HG03066 (cell line): ENCODE data around the gene CD68.
"Not testable (repeated sequence)": the region's sequence is repeated elsewhere in the genome, so short reads cannot be mapped to it uniquely, and the experiment has no call there.

Experiments used
- ATAC-seq: cut with Tn5 transposase; IDR thresholded peaks from one replicate; pipeline ENCODE4 v1.9.1; 2021; ENCODE audit warnings: low read depth; ENCODE audit not compliant: unreplicated experiment

The CD68 gene

DNA sequence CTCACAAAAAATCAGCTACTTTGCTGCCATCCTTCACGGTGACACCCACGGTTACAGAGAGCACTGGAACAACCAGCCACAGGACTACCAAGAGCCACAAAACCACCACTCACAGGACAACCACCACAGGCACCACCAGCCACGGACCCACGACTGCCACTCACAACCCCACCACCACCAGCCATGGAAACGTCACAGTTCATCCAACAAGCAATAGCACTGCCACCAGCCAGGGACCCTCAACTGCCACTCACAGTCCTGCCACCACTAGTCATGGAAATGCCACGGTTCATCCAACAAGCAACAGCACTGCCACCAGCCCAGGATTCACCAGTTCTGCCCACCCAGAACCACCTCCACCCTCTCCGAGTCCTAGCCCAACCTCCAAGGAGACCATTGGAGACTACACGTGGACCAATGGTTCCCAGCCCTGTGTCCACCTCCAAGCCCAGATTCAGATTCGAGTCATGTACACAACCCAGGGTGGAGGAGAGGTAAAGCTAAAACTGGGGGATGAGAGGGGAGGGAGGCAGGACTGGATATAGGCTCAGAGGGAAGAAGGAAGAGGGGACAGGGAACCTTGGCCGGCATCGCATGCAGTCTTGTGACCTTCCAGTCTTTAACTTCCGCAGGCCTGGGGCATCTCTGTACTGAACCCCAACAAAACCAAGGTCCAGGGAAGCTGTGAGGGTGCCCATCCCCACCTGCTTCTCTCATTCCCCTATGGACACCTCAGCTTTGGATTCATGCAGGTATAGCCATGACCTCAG is 581 bp downstream of the CD68 start:
- ATAC-seq, result no peak

DNA sequence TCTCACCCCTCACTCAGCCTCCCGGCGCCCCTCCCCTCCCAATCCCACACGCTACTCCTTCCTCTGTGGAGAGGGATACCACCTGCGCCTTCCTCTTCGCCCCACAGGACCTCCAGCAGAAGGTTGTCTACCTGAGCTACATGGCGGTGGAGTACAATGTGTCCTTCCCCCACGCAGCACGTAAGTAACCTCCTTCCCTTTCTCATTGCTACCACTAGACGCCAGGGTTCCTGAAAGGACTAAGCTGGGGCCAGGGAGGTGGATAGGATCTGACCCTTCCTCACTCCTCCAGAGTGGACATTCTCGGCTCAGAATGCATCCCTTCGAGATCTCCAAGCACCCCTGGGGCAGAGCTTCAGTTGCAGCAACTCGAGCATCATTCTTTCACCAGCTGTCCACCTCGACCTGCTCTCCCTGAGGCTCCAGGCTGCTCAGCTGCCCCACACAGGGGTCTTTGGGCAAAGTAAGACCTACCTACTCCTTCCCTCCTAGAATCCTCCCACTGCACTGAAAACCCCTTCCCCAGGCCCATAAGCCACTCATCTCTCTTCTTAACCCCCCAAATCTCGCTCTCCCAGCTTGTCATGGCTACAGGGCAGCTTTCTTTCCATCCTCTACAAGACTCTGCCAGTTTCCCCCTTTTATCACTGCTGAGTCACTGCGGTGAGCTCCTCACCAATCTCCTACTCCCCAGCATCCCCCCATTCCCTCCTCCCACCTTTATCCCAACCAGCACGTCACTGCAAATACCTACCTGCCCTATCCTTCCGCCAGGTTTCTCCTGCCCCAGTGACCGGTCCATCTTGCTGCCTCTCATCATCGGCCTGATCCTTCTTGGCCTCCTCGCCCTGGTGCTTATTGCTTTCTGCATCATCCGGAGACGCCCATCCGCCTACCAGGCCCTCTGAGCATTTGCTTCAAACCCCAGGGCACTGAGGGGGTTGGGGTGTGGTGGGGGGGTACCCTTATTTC is 1.5 kb downstream of the CD68 start:
- no peak for ATAC-seq

DNA sequence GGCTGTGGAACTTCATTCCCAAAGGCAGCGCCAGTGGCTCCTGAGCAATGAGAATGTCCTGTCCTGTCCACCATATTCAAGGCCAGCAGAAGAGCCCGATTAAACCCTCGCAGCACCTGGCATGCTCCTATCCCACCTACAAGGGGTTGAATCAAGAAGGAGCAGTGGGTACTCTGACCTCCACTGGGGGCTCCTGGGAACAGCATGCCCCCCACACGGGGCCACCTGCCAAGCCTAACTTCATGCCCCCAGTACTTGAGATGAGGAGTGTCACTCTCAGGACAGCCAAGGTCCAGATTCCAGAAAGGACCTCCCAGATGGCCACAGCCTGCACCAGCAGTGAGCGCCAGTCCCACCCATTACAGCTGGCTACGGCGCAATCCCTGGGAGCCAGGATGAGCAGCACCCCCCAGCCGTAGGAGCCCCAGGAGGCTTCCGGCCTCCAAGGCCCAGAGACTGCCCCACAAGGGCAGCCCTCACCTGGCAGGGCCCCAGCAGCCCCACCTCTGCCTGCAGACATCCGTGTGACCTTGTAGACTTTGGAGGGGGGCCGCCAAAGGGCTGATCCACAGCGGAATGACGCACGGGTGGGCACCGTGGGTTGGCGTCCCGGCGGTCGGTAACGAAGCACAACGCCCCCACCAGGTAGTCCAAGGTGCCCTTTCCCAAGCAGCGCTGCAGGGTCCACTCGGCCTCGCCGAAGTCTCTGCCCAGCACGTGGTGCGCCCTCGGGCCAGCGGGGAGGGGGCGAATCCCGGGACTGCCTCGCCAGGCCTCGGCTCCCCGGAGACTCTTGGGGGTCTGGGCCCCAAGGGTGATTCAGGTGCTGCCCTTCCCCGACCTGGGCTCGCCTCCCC is 3.2 kb downstream of the CD68 start:
- no peak for ATAC-seq

DNA sequence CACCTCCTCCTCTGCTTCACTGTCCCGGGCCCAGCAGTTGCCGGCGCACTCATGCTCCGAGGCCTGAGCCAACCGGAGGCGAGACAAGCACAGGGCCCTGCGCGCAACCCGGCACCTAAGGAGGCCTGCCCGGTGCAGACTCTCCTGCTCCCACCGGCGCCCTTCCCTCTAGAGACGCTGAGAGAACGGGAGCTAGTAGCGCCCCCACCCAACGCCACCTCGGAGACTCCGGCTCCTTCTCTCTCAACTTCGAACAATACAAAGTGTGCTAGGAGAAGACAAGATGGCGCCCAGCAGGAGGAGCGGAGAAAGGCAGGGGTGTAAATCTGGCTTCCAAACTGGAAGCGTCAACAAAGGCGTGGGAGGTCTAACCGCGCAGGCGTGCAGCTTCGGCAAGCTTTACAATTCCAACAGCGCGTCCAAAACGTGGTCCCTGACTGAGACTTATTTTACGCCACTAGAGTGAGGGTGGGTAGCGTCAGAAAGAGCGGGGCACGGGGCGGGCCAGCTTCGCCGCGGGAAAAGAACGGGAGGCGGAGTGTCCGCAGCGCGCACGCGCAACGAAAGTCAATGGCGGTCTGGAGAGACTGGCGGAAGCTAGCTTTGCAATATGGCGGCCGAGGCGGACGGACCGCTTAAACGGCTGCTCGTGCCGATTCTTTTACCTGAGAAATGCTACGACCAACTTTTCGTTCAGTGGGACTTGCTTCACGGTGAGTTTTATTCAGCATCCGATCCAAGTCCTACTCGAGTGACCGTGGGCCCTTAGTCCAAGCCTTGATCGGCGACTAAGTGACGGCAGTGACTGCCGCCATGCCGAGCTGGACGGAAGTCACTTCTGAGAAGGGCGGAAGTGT is 4.0 kb downstream of the CD68 start, which contains the start of gene MPDU1:
Gene MPDU1 (plus strand): TSS at position 600 of the 857 bp plus-strand sequence. CDS start 11 bp downstream, at position 611.
- ATAC-seq, result peak; percentile 64

DNA sequence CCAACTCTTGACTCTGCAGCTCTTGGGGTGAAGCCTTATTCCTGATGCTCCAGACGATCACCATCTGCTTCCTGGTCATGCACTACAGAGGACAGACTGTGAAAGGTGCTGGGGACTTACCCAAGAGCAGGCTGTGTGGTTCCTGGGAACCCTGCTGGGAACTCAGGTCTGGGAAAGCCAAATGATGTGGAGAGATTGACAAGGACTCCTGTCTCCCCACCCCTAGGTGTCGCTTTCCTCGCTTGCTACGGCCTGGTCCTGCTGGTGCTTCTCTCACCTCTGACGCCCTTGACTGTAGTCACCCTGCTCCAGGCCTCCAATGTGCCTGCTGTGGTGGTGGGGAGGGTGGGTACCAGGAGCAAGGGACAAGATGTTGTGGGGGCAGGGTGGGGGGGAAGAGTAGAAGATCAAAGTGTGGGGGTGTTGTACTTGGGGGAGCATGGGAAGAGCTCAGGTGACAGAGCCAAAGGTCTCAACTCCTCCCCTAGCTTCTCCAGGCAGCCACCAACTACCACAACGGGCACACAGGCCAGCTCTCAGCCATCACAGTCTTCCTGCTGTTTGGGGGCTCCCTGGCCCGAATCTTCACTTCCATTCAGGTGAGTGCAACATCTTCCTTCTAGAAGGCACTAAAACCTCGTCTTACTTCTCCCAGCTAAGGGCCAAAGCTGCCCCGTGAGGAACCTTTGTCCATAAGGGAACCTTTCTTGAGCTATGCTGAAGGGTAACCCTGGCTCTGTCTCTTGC is 7.4 kb downstream of the CD68 start:
- no peak for ATAC-seq

DNA sequence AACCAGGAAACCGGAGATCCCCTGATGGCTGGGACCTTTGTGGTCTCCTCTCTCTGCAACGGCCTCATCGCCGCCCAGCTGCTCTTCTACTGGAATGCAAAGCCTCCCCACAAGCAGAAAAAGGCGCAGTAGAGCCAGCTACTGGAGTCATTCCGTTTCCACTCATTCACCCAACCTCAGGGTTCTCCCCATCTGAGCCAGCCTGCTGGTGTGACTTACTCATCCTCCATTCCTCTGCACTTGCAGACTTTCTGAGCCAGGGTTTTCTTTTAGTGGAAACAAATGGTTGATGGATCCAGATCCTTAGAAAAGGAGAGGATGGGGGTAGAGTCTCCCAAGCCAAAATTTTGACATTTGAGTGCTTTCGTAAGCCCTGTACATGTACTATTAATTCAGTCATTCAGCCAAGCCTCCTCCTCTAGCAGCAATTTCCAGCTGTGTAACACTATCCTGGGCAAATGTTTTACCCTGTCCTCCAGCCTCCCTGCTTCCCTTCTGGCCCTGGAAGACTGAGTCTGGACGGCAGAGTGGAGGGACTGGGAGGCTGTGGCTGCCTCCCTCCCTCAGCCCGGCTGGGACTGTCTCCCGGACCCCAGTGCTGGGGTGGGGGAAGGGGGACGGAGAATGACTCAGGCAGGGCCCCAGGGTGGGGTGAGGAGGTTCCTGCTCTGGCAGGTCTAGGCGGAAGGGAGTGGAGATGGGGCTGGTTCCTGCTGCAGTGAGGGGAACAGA is 8.1 kb downstream of the CD68 start:
- no peak for ATAC-seq

DNA sequence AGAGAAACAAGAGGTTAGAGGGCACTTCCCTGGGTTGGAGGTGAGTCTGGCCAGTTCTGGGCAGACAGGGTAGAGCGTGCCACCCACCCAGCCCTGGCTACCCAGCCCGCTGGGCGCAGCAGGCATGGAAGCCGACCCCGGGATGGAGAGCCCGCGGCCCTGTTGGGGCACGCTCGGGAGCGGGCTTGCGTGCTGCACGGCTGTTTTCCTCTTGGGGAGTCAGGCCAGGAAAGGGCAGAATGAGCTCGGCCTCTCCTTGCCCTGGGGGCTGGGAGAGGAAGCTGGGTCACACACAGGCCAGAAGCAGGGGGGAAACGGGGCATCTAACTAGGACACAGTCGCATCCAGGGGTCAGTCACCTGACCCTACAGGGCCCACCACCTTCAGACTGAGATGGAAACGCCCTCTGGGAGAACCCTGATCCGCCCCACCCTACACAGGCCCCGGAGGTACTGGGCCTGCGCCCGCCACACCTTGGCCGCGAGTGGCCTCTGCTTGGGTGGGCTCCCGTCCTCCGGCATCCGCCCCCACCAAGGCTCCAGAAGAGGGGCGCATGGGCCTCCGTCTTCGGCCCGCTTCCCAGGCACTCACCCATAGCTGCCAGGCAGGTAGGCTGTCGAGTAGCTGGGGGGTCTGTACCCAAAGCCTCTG is 9.2 kb downstream of the CD68 start:
- no peak for ATAC-seq

DNA sequence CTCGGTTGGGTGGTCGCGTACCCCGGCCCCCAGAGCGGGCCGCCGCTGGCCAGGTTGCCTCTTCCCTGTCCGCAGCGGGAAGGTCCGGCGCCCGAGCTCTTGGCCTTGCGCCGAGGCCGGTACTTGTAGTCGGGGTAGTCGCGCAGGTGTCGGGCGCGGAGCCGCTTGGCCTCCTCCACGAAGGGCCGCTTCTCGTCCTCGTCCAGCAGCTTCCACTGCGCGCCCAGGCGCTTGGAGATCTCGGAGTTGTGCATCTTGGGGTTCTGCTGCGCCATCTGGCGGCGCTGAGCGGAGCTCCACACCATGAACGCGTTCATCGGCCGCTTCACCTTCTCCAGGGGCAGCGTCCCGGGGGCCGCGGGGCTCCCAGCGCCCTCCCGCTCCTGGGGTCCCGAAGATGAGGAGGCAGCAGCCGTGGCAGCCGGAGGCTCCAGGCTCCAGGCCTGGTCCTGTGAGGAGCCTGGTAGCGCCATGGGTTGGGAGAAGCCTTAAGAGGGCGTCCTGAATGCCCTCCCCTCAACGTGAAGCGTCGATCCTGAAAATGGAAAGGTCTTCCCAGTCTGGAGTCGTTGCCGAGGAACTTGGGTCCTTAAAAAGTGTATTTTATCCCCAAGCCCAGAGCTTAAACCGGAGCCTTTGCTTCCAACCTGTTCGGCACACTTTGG is 9.9 kb downstream of the CD68 start:
- no peak for ATAC-seq

DNA sequence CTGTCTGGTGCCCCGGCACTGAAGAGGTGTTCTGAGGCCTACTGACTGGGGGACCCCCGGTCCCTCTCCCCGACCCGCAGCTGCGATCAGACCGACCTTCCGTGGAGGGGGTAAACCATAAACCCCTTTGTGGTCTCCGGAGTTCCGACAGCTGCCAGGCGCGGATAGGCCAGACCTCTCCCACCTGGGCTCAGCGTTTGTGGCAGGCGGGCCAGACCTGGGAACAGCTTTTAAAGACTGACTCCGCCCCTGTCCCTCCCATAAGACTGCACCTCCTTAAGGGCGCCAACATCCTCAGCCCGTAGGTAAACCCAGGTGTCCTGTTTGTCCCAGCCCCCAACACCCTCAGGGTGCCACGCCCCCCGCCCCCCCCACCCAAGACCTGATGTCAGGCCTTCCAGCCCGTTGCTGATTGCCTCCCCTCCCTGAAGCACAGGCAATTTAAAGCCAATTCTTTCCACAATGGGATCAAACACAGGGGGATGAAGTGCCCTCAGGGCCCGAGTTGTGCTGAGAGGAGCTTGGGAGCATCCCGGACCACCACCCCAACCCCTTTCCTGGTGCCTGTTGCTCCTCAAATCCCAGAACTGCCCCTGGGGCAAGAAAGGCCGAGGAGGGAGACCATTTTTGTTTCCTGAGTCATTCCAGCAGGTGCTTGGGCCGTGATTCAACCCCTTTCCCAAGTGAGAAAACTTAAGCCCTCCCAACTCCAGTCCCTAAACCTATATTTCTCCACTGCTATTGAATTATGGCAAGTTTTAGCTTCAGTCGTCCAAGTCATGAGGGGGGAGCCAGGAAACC is 10.7 kb downstream of the CD68 start, which contains the start of gene SOX15:
Gene SOX15 (minus strand): TSS at position 204 of the 801 bp plus-strand sequence. CDS start 418 bp downstream, outside the sequence.
- no peak for ATAC-seq

DNA sequence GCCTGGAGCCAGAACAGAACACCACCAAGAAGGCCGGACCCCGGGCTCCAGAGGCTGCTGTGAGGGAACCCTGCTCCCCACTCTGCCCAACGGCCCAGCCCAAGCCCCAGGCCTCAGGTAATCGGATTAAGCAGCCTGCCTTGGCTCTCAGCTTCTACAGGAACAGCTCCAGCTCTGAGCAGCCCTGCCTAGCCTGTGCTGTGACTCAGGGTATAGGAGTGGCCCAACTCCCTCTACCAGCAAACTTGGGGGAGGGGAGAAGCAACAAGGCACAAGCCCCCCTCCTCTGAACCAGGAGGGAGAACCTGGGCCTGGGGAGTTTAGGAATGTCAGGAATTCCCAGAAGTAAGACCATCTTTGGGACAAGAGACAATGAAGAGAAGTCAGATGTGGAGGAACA is 11.3 kb downstream of the CD68 start:
- no peak for ATAC-seq

DNA sequence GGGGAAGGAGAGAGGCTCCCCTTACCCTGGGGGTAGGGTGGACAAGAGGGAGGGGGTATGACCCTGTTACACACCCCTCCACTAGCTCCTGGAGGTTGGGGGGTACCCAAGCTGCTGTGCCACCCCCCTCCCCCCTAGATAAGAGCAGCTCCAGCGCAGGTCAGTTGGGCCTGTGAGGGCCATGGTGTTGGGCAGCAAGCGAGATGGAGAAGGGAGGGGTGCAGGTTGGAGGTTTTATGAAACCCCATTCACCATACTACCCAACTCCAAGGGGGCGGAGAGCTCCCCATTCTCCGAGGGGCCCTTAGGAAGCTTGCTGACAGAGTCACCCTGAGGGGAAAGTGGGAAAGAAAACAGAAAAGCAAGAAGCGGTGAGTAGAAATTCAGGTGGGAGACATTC is 12.2 kb downstream of the CD68 start:
- no peak for ATAC-seq

DNA sequence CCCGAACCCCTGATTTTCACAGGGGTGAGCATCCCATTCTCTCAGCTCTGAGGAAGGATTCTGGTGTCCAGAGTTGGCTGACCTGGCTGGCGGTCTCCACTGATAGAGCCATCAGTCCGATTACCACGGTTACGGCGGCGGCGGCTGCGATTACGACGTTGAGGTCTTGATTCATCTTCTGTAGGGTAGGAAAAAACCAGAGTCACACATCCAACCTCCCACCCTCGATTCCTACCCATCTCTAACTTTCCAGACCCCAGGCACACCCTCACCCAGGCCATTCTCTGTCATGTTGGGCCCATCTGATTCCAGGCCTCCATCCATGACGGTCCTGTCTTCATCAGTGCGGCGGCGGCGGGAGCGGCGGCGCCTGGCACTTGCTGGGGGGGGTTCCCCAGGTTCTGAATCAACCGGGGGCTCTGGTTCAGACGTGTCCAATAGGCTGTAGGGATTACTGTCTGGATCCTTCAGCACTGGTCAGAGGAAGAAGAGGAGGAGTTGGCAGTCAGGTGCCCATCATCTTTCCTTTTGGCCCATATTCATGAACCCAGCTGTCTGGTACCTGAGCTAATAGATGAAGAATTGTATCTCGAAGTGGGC is 13.1 kb downstream of the CD68 start:
- no peak for ATAC-seq

DNA sequence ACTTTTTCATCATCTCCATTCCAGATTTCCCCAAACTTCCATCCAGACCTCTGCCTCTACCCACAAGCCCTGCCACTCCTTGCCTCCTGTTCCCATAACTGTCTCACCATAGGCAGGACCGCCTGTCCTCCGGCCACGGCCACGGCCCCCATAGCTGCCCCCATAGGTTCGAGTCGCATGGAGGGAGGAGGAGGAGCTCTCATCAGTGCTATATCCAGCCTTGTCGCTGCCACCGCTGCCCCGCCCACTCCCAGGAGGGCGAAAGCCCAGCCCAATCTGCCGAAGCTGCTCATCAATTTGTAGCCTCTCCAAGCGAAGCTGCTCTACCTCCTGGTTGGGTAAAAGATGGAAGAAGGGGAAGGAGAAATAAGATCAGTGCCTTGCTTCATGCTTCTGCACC is 13.9 kb downstream of the CD68 start:
- ATAC-seq, result no peak

DNA sequence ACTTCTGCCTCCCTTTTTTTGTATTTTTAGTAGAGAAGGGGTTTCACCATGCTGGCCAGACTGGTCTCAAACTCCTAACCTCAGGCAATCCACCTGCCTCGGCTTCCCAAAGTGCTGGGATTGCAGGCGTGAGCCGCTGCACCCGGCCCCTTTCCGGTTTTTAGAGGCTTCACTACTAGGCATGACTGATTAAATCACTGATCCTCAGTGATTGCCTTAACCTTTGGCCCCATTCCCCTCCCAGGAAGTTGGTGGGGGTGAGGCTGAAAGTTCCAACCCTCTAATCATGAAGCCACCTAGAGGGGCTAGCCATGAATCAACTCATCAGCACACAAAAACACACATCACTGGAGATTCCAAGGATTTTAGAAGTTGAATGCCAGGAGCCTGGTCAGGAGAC is 18.1 kb downstream of the CD68 start:
- not testable (repeated sequence) for ATAC-seq

DNA sequence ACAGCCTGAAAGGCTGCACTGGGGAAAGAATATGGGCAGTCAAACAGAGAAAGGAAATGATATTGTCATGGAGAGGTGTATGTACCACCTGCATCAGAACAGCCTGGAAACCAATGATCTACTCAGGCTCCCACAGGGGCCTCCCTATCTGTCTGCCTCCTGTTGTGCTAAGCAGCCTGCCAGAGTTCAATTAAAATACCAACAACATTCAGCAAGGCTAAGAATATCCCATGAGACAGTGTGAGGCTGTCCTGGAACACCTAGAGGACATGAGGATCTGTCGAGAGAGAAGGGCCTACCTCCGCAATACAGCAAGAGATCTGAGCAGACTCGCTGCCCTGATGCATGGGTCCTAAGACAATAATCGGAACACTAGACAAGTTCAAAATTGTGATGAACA is 26.8 kb downstream of the CD68 start:
- no peak for ATAC-seq

DNA sequence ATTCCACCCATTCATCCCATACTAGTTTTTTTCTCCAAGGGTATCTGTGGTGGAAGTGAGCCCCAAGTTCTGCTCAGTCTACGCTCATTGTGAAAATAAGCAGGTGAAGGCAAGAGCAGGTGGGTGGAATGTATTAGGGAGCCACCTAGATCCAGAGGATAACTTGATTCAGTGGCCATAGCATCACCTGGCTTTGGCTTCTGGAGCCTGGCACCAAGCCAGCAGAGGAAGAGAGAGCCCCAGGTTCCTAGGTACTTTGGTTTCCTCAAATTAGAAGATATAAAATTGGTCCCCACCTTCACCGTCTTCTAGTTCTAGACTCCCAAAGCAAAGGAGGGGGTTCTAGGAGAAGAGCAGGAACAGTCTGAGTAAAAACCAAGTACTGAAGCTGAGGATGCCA is 31.2 kb downstream of the CD68 start:
- ATAC-seq, result no peak
